SIG-M5 treated with dmso at 0.1 percent for 504 hours (cell line): ENCODE data around the gene PLEKHS1.
A peak's percentile ranks its signal among the peaks of the same experiment; 100 is the strongest.
"Not testable (repeated sequence)": the region's sequence is repeated elsewhere in the genome, so short reads cannot be mapped to it uniquely, and the experiment has no call there.

ENCODE experiments used
- DNase-seq: peaks from one replicate; lab custom pipeline; 2025; ENCODE audit not compliant: unreplicated experiment; lab: John Stamatoyannopoulos, UW

Gene PLEKHS1

GRCh38 chr10:113788604-113789083, 37.2 kb downstream of the PLEKHS1 start:
- no peak for DNase-seq

GRCh38 chr10:113791691-113792090, 40.2 kb downstream of the PLEKHS1 start:
- no peak for DNase-seq

GRCh38 chr10:113801569-113801968, 50.1 kb downstream of the PLEKHS1 start:
- DNase-seq, result no peak

GRCh38 chr10:113802997-113803396, 51.5 kb downstream of the PLEKHS1 start:
- peak; percentile 35 for DNase-seq

GRCh38 chr10:113806503-113806902, 55.0 kb downstream of the PLEKHS1 start:
- DNase-seq, result no peak

GRCh38 chr10:113808168-113808567, 56.7 kb downstream of the PLEKHS1 start:
- no peak for DNase-seq

GRCh38 chr10:113814700-113815099, 63.2 kb downstream of the PLEKHS1 start:
- DNase-seq, result not testable (repeated sequence)

GRCh38 chr10:113819989-113820388, 68.5 kb downstream of the PLEKHS1 start:
- no peak for DNase-seq

GRCh38 chr10:113820507-113820906, 69.0 kb downstream of the PLEKHS1 start:
- DNase-seq, result no peak

- DNase-seq, result not testable (repeated sequence)
These were observed 69.8 kb downstream of the PLEKHS1 start for GRCh38 chr10:113821306-113821705.

GRCh38 chr10:113822174-113822573, 70.7 kb downstream of the PLEKHS1 start:
- no peak for DNase-seq

GRCh38 chr10:113823389-113823788, 71.9 kb downstream of the PLEKHS1 start:
- DNase-seq, result no peak

GRCh38 chr10:113825791-113826190, 74.3 kb downstream of the PLEKHS1 start:
- no peak for DNase-seq

- not testable (repeated sequence) for DNase-seq
These were observed 77.1 kb downstream of the PLEKHS1 start for GRCh38 chr10:113828567-113828966.
